GM21619 (cell line): ENCODE data around the gene UNC93B1.
"Not testable (repeated sequence)": the region's sequence is repeated elsewhere in the genome, so short reads cannot be mapped to it uniquely, and the experiment has no call there.

ENCODE experiments used
- ATAC-seq: cut with Tn5 transposase; IDR thresholded peaks from one replicate; pipeline ENCODE4 v1.9.1; 2021; ENCODE audit not compliant: unreplicated experiment

Gene UNC93B1

DNA sequence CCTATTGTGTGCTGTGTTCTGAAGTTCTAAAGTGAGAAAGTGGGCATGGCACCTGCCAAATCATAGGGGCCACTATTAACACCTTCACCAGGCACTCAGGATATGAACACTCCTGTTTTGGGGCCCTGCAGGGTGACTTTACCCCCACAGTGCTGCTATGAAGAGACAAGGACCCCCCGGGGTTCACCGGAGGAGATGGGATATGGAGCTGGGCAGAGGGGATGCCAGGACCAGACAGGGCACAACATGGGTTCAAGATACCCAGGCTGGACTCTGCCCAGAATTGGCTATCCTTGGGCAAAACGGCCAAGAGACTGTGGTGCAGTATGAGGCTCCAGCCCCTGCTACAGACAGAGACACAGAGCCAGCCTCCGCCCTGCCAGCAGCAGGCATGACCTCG lies 9.5 kb downstream of the UNC93B1 start:
- not testable (repeated sequence) for ATAC-seq

DNA sequence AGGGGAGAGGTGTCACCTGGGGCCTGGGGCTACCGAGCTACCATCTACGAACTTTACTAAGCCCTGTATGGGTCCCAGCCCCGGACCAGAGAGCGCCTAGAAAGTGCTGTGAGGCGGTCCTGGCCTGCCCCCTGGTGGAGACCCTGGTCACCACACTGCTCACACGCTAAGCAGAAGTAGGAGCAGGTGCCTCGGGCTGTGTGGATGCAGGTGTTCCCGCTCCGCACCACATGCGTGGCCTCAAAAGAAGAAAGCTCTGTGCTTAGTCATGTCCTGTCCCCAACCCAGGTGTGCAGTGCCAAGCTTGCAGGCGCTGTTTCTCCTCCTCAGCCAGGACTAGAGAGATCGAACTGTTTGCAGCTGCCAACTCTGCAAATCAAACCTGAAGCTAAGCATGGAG lies 10.1 kb downstream of the UNC93B1 start:
- not testable (repeated sequence) for ATAC-seq

DNA sequence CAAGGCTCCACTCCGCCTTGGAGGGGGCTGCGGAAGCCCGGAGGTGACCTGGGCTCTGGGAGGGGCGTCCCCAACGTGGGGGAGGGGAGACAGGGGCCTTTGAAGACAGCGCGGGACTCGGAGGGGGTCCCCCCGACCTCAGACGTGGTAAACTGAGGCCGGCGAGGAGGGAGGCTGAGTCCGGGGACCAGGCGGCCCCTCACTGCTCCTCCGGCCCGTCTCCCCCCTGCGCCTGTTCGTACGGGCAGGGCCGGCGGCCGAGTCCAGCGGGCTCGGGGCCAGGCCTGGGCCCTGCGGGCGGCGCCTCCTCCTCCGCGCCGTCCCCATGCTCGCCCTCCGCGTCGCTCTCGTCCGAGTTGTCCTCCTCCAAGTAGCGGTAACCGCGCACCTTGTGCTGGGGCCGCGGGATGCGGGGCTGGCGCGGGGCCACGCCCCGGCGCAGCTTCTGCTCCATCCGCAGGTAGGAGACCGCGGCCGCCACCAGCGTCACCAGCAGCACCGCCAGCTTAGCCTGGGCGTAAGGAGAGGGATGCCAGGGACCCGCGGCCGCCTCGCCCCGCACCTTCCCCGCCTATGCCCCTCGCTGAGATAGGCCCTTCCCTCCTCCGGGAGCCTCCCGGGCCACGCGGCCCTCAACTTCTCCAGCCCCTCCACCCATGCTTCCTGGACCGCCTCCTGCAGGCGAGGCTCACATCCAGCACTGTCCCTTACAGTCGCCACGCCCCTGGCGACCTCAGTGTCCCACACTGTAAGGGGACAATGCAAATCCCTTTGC lies 12.4 kb downstream of the UNC93B1 start:
- not testable (repeated sequence) for ATAC-seq

DNA sequence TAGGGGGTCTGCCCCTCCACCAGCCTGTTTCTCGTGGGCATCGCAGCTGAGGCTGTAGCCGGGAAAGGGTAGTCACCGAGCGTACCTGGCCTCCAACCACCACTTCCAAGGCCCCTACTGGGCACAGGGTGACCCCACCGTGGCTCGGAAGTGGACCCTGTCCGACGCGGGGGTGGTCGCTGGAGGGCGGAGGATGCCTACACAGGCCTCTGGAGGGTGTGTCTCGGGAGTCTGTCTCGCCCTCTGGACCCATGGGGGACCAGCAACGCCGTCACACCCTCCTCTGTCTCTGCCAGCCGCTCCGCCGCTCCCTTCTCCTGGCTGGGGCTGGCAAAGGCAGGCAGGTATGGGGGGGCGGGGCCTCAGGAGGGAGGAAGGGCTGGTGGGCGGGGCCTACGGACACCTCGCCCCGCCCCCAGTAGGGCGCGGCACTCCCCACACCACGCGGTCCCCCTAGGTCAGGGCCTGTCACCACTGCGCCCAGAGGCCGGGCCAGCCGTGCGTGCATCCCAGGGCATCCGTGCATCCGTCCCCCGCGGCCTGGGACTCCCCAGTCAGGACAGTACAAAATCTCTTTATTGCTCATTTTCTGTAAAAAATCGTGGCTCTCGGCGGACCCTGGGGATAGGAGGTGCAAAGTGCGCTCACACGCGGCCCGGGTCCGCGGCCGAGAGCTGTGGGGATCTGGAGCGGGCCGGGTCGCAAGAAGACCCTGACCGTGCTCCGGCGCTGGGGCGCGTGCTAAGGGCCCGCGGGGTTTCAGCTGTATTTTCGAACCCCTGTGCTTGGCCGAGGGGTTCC lies 13.2 kb downstream of the UNC93B1 start:
- ATAC-seq: not testable (repeated sequence)

DNA sequence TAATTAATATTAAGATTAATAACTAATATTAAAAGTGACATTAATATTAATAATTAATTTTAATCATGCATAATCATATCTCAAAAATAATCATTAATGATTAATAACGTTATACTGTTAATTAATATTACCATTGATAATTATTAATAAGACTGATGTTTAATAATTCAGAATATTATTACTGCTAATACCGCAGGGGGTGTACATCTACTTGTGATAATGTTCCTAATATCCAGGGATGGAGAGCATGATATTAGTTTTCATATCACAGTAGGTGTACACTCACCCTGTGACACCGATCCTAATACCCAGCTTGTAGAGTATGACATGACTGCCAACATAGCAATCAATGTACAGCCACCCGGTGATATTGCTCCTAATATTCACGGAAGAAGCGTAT lies 18.6 kb downstream of the UNC93B1 start:
- ATAC-seq: not testable (repeated sequence)

DNA sequence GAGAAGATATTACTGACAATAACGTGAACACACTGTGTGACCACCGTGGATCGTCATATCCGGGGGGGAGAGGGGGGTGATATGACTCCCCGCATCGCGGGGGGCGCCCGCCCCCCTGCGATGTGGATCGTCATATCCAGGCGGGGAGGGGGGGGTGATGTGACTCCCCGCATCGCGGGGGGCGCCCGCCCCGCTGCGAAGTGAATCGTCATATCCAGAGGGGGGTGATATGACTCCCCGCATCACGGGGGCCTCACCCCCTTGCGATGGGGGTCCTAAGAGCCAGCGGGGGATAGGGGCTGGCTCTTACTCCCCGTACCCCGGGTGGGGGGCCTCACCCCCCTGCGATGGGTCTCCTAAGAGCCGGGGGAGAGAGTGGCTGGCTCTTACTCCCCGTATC lies 19.9 kb downstream of the UNC93B1 start:
- no peak for ATAC-seq

DNA sequence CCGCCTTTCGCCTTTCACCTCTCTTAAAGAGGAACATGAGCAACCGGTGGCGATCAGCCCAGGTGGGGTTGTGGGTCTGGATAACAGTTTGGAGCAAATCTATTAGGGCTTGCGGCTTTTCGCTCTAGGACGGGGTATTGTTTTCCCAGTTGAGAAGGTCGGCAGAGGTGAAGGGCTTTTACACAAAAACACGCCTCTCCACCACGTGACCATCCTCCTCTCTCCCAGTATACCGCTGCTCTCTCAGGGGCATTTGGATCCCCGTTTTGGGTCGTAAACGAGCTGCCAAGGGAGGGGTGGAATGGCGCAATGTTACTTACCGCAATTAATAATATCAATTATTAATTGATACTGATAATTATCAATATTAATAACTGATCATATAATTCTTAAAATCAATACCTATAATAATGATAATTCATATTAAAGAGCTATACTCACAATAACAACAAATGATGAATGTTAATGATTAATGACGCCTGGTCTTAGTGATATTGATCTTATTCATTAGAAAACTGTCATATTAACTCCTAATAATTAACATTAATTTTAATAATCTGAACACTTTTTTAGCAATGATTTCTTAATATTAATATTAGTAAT lies 21.5 kb downstream of the UNC93B1 start:
- not testable (repeated sequence) for ATAC-seq

DNA sequence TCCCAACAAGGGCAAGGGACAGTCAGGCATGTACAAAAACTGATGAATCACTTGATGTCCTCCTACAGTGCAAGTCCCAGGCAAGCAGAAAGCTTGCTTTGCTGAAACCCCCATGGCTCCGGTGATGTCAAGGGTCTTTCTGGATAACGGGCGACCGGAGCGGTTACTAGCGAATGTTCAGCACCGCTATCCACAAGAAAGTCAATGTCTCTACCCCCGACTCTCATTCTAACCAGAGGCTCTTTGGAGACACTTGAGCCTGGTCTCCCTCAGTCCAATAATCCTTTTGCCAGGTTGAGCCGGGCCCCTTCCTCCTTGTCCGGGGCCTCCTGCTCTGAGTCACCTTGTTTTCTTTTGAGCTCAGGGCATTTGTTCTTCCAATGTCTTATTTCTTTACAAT lies 22.7 kb downstream of the UNC93B1 start:
- not testable (repeated sequence) for ATAC-seq

DNA sequence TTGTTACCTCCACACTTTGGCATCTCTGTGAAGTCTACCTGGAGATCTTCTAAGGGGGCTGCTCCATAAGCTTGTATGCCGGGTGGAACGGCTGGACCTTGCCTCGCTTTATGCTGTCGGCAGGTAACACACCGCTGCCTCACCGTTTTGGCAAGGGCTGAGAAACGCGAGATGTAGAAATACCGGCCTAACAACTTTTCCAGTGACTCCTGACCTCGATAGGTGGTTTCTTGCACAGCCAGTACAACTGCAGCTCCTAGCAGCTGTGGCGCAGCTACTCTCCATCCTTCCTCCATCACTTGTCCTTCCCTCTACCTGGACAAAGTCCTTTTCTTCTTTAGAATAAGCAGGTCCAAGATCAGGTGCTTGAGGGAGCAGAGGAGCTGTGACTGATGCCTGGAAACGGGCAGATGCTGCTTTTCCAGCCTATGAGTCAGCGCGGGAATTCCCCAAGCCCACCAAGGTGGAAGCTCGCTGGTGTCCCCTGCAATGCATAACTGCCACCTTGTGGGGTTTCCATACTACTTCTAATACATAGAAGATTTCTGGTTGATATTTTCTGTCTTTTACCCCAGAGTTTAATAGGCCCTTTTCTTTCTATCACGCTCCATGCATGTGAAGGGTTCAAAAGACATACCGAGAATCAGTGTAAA lies 25.0 kb downstream of the UNC93B1 start:
- ATAC-seq: not testable (repeated sequence)

DNA sequence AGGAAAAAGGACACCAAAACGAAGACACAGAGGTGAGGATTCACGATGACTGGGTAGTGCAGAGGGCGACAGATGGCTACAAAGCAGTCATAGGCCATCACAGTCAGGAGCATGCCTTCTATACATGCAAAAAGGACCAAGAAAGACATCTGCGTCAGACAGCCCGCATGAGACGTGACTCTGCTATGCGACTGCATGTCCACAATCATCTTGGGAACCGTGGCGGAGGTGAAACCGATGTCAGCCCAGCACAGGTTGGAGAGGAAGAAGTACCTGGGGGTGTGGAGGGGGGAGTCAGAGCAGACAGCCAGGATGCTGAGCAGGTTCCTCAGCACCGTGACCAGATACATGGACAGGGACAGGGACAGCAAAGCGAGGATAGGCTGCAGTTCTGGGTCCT lies 29.2 kb downstream of the UNC93B1 start:
- not testable (repeated sequence) for ATAC-seq

DNA sequence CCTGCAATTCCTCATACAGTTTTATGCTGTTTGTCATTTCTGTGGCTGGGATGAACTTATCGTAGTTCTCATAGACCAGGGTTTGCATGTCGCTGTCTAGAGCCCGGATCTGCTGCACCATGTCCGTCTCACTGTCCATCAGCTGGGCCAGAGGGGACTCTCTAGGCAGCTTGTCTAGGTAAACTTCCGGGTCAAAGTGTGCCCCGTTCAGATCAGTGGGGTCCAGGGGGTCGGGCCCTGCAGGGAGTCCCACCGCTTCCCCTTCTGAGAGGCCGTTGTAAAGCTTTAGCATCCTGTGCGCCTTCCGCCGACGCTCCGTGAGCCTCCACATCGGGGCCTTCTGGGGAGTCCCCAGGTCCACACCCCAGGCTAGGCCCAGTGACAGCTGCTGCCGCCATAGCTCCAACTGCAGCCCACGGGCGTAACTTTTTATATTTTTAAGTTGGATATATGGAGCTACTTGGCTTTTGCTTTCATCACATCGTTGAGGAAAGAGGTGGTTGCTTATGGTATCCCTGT lies 38.0 kb downstream of the UNC93B1 start:
- not testable (repeated sequence) for ATAC-seq

DNA sequence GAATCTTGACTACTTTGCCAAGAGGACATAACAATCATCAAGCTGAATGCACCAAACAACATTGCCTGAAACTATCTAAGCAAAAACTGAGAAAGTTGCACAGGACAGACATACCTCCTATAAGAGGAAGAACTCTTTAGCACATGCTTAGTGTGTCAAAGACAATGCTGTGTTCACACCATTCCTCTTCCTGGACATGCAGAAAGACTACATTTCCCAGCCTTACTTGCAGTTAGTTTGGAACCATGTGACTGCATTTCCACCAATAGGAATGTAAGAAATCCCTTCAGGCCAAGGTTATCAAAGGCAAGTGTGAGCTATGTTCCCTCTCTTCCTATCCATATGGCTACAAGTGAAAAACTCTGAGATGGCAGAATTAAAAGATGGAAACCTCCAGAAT lies 39.2 kb downstream of the UNC93B1 start:
- not testable (repeated sequence) for ATAC-seq

DNA sequence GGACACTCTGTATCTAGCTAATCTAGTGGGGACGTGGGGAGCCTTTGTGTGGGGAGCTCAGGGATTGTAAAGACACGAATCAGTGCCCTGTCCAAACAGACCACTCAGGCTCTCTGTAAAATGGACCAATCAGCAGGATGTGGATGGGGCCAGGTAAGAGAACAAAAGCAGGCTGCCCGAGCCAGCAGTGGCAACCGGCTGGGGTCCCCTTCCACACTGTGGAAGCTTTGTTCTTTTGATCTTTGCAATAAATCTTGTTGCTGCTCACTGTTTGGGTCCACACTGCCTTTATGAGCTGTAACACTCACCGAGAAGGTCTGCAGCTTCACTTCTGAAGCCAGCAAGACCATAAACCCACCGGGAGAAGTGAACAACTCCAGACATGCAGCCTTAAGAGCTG lies 40.0 kb downstream of the UNC93B1 start:
- not testable (repeated sequence) for ATAC-seq

DNA sequence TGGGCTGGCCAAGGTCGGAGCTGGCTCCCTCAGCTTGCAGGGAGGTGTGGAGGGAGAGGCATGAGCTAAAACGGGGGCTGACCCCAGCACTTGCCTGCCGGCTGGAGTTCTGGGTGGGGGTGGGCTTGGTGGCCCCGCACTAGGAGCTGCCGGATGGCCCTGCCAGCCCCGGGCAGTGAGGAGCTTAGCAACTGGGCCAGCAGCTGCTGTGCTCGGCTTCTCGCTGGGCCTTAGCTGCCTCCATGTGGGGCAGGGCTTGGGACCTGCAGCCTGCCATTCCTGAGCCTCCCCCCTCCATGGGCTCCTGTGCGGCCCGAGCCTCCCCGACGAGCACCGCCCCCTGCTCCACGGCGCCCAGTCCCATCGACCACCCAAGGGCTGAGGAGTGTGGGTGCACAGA lies 40.7 kb downstream of the UNC93B1 start:
- ATAC-seq: not testable (repeated sequence)

DNA sequence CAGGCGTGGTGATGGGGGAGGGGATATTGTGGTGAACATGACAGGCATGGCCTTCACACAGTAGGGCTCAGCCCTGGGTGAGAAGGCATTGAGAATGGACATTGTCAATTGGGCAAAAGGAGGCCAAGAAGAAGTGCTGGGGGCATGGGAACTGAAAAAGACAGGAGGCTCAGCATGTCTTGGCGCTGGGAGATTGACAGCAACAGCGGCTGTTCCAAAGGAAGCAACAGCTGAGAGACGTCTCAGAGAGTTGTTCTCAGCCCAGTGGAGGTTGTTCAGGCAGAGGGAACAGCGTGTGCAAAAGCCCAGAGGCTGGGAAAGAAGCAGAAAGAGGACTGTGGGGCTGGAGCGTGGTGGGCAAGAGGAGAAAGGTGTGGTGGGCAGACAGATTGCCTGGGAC lies 47.7 kb downstream of the UNC93B1 start:
- ATAC-seq: not testable (repeated sequence)

DNA sequence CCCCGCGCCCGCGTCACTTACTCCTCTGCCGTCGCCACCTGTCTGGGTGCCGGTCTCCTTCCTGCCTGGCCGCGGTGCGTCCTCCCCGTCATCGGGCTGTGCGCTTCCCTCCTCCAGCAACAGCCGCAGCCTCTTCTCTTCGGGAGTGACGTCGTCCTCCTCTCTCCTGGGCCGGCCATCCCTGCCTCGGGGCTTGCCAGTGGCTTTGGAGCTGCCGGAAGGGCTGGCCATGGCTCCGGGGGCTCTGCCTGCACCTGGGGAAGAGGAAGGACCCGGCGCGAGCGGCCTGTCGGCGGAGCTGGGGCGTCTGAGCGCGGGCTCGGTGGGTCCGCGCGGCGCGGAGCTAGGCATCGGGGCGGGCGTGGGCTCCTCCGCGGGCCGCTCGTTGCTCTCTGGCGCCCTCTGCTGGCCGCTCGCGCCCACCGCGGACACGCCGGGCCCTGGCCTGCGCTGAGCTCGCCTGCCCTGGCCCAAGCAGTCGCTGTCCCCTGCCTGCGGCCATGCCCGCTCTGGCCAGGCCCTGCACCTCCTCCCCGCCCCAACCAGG lies 48.4 kb downstream of the UNC93B1 start:
- not testable (repeated sequence) for ATAC-seq

DNA sequence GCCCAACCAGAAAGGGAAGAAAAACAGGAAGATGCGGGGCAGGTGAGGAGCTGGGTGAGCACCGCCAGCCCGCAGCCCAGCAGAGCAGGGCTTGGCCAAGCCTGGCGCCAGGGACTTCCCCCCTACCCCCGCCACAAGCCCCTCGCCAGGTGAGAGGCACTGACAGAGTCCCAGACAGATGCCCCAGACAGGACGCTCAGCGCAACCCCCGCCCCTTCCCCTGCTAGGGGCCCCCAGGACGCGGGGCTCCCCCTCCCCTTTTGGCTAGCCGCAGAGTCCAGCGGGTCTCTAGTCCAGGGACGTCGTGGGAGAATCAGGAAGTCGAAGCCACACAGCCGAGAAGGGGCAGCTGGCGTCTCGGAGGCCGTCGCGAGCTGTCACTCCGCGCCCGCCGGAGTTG lies 48.9 kb downstream of the UNC93B1 start:
- ATAC-seq: not testable (repeated sequence)

DNA sequence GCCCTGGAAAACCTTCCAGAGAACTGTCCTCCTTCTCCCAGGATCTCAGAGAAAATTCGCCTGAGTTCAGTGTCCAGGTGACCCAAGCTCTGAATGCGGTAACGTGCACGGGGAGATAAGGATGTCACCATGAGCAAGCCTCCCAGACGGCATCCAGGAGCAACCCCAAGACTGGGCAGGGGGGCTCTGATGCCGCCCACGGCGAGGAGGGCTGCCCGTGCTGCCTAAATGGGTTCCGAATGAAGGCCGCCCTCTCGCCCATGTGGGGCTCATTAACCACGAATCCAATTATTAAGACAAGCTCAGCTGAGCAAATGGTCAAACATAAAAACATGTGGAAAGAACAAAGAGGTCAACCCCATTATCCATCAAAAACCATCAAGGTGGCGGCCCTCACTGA lies 49.6 kb downstream of the UNC93B1 start:
- ATAC-seq: not testable (repeated sequence)

DNA sequence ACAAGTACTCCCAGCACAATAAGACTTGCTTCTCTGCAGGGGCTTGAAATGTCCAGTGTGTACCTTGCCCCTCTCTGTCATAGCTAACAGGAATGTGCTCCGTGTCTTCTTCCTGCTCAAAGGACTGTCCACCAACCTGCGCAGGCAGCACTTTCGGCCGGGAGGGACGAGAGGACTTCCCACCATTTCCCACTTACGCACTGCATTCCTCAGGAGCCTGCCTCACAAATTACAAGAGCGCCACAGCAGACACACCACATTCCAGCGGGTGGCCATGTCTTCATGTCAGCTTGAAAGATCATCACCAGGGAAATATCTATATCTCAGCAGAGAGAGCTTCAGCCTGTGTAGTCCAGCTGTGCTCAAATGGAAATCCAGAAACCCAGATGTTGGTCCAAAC lies 53.2 kb downstream of the UNC93B1 start:
- not testable (repeated sequence) for ATAC-seq

DNA sequence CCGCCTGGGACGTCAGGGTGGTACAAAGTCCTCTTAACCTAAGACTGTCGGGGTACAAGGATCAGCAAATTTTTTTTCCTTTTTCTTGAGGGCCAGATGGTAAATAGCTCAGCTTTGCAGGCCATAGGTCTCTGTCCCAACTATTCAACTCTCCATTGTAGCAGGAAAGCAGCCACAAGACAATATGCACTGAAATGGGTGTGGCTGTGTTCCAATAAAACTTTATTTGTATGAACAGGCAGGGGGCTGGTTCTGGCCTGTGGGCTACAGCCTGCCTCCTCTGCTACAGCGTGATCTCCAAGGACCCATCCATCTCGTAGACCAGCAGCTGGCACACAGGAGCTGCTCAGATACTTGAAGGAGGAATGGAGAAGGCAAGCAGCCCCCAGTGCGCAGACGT lies 56.1 kb downstream of the UNC93B1 start:
- not testable (repeated sequence) for ATAC-seq

DNA sequence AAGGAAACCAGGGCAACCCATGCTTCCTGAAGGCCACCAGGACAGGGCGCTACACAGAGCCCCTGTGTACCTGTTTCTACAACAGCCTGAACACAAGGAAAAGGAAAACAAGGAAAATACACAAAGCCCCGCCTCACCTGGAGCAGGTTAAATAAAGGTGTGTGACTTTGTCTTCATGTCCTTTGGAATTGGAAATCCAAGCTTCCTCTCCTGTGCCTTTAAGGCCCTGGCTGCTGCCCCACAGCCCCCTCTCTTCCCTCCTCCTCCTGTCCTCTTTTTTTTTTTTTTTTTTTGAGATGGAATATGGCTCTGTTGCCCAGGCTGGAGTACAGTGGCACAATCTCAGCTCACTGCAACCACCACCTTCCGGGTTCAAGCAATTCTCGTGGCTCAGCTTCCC lies 57.5 kb downstream of the UNC93B1 start:
- ATAC-seq: not testable (repeated sequence)
